Liver (tissue), 9 donors: Measurements from ENCODE around the gene CDC42EP1. TPM values are rescaled to one million over a fixed set of nuclear protein-coding genes. Genes with fewer than 3 reads are reported as not detected.

Source experiments
- DNase-seq: peaks from one replicate; pipeline ENCODE4 v3.0.0-alpha.2; 2017; ENCODE audit warnings: low spot score
- H3K27ac ChIP-seq, 2 donors: one replicate each; pipeline ENCODE4 v1.7.0; 2013; ENCODE audit warnings: inconsistent platforms in 2 of 2, low read length in 2 of 2, control low read depth in 1 of 2, low read depth in 1 of 2, mild to moderate bottlenecking in 1 of 2
- H3K27me3 ChIP-seq, 4 donors: one replicate each; pipeline versions ENCODE4 v1.6.1 to v1.7.0; 2013; ENCODE audit warnings: low read length in 3 of 4, inconsistent platforms in 1 of 4, mild to moderate bottlenecking in 1 of 4, moderate library complexity in 1 of 4; ENCODE audit not compliant: control insufficient read depth in 4 of 4, insufficient read depth in 4 of 4
- H3K36me3 ChIP-seq, 4 donors: one replicate each; pipeline versions ENCODE4 v1.6.1 to v1.7.0; 2013; ENCODE audit warnings: low read length in 3 of 4, mild to moderate bottlenecking in 3 of 4, low read depth in 1 of 4, moderate library complexity in 1 of 4; ENCODE audit not compliant: control insufficient read depth in 4 of 4, insufficient read depth in 3 of 4
- H3K4me1 ChIP-seq, 4 donors: one replicate each; pipeline versions ENCODE4 v1.6.1 to v1.7.0; 2013; ENCODE audit warnings: low read length in 3 of 4, mild to moderate bottlenecking in 3 of 4, moderate library complexity in 1 of 4; ENCODE audit not compliant: control insufficient read depth in 4 of 4, insufficient read depth in 4 of 4
- H3K4me3 ChIP-seq, 3 donors: one replicate each; pipeline versions ENCODE4 v1.6.1 to v1.7.0; 2013; ENCODE audit warnings: low read length in 3 of 3, control low read depth in 1 of 3, low read depth in 1 of 3, mild to moderate bottlenecking in 1 of 3
- H3K9ac ChIP-seq, 2 donors: one replicate each; pipeline ENCODE4 v1.7.0; 2013; ENCODE audit warnings: low read length in 2 of 2, mild to moderate bottlenecking in 2 of 2, moderate library complexity in 2 of 2, control low read depth in 1 of 2, low read depth in 1 of 2
- H3K9me3 ChIP-seq, 4 donors: one replicate each; pipeline versions ENCODE4 v1.6.1 to v1.7.0; 2013; ENCODE audit warnings: low read length in 3 of 4; ENCODE audit not compliant: control insufficient read depth in 4 of 4
- ATF3 ChIP-seq: IDR thresholded peaks from 2 replicates; pipeline ENCODE4 v1.6.1; 2016; ENCODE audit warnings: antibody characterized with exemption
- CTCF ChIP-seq: fragments of 150-350 bp; IDR thresholded peaks from 2 replicates; pipeline ENCODE4 v1.5.1; 2017; ENCODE audit warnings: improper control_type of control experiment, low read depth, low read length; ENCODE audit not compliant: missing input control
- EGR1 ChIP-seq, 2 donors: IDR thresholded peaks; 2 replicates each; pipeline ENCODE4 v1.6.1; 2016 to 2018; ENCODE audit warnings: antibody characterized with exemption in 2 of 2, low read depth in 2 of 2
- FOXA1 ChIP-seq: IDR thresholded peaks from 2 replicates; pipeline ENCODE4 v1.6.1; 2016; ENCODE audit warnings: antibody characterized with exemption
- FOXA2 ChIP-seq: IDR thresholded peaks from 2 replicates; pipeline ENCODE4 v1.6.1; 2016; ENCODE audit warnings: antibody characterized with exemption
- GABPA ChIP-seq, 2 donors: IDR thresholded peaks in 1 of 2; conservative IDR thresholded peaks in 1 of 2; 2 replicates each; pipeline ENCODE4 v1.6.1; 2016; ENCODE audit warnings: antibody characterized with exemption in 2 of 2, mild to moderate bottlenecking in 1 of 2, moderate library complexity in 1 of 2
- HNF4A ChIP-seq, 2 donors: conservative IDR thresholded peaks; 2 replicates each; pipeline ENCODE4 v1.6.1; 2016; ENCODE audit warnings: antibody characterized with exemption in 2 of 2, mild to moderate bottlenecking in 2 of 2
- HNF4G ChIP-seq: IDR thresholded peaks from 2 replicates; pipeline ENCODE4 v1.6.1; 2016; ENCODE audit warnings: antibody characterized with exemption
- JUND ChIP-seq, 2 donors: IDR thresholded peaks; 2 replicates each; pipeline ENCODE4 v1.6.1; 2016; ENCODE audit warnings: antibody characterized with exemption in 2 of 2
- NR2F2 ChIP-seq: IDR thresholded peaks from 2 replicates; pipeline ENCODE4 v1.6.1; 2016; ENCODE audit warnings: antibody characterized with exemption
- RAD21 ChIP-seq, 2 donors: IDR thresholded peaks; 2 replicates each; pipeline ENCODE4 v1.6.1; 2016; ENCODE audit warnings: antibody characterized with exemption in 2 of 2, mild to moderate bottlenecking in 2 of 2
- REST ChIP-seq: IDR thresholded peaks from 2 replicates; pipeline ENCODE4 v1.6.1; 2016; ENCODE audit warnings: antibody characterized with exemption, mild to moderate bottlenecking
- RXRA ChIP-seq, 2 donors: IDR thresholded peaks; 2 replicates each; pipeline ENCODE4 v1.6.1; 2017 to 2018; ENCODE audit warnings: antibody characterized with exemption in 2 of 2, mild to moderate bottlenecking in 1 of 2
- SP1 ChIP-seq: IDR thresholded peaks from 2 replicates; pipeline ENCODE4 v1.6.1; 2018; ENCODE audit warnings: antibody characterized with exemption, mild to moderate bottlenecking
- TAF1 ChIP-seq: conservative IDR thresholded peaks from 2 replicates; pipeline ENCODE4 v1.6.1; 2016; ENCODE audit warnings: antibody characterized with exemption, mild to moderate bottlenecking
- YY1 ChIP-seq: IDR thresholded peaks from 2 replicates; pipeline ENCODE4 v1.6.1; 2016; ENCODE audit warnings: antibody characterized with exemption, mild to moderate bottlenecking
- ZBTB33 ChIP-seq: IDR thresholded peaks from 2 replicates; pipeline ENCODE4 v1.6.1; 2016; ENCODE audit warnings: antibody characterized with exemption
- WGBS: extraction: QIAGEN DNeasy Blood & Tissue Kit; methylation state at CpG from one replicate; pipeline ENCODE4 v1.1.7; 2013; 5-methylcytosine and 5-hydroxymethylcytosine counted together
- polyA plus RNA-seq, 2 donors: library from polyadenylated mRNA; stranded (reverse) in 1 of 2; unstranded in 1 of 2; fragments of 200-250 nt in 1 of 2; fragments of >200 nt in 1 of 2; fragmentation: Nextera tagmentation in 1 of 2; extraction: Ambion mirVana in 1 of 2; gene quantifications; one replicate each; pipeline versions ENCODE4 v1.2.1 to v1.2.3, GENCODE V29; 2013 to 2015
- total RNA-seq, 2 donors: library from RNA; depleted of rRNA; stranded (reverse); fragments of >200 nt; gene quantifications; one replicate each; pipeline ENCODE4 v1.2.3, GENCODE V29; 2014
- TF ChIP-seq, protein P1 (sequence below): IDR thresholded peaks from 2 replicates; pipeline ENCODE4 v1.6.1; 2016; ENCODE audit warnings: antibody characterized with exemption
- donor health status: healthy.
- donor health status: healthy.
- donor health status: healthy.
- donor health status: healthy.
- donor health status: healthy.

The CDC42EP1 gene
- total and polyA plus RNA-seq, 4 donors = 10.2 to 66.6 (median 31.2) TPM

- H3K27ac ChIP-seq = peak overlapping the region; percentile 94 to 96
- no peaks in the 10 kb centered on the region for H3K36me3 ChIP-seq
- WGBS = 72% methylated on average over 6 of the region's 6 CpGs
- peak overlapping the region; percentile 63 to 75 for H3K9ac ChIP-seq
- no peaks in the 10 kb centered on the region for H3K27me3 ChIP-seq
- H3K9me3 ChIP-seq = no peaks in the 10 kb centered on the region
- DNase-seq = no peak
- peak overlapping the region in 2 of 3 donors; percentile 40 to 92 for H3K4me3 ChIP-seq
- no peak for TF ChIP-seq JUND (IDR thresholded peaks at IDR 0.05)
- TF ChIP-seq EGR1 (IDR thresholded peaks at IDR 0.05; ENCODE audit: low read depth in 2 of 2) = no peak
- TF ChIP-seq REST = no peak
- no peak for TF ChIP-seq GABPA (IDR thresholded peaks at IDR 0.05 in 1 of 2, conservative IDR thresholded peaks at IDR 0.05 in 1 of 2)
- TF ChIP-seq FOXA2 = no peak
- no peak for TF ChIP-seq FOXA1
- TF ChIP-seq, protein P1, sequence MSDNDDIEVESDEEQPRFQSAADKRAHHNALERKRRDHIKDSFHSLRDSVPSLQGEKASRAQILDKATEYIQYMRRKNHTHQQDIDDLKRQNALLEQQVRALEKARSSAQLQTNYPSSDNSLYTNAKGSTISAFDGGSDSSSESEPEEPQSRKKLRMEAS = no peak
- TF ChIP-seq HNF4G = no peak
- TF ChIP-seq CTCF = no peak
- TF ChIP-seq HNF4A (conservative IDR thresholded peaks at IDR 0.05) = no peak
- no peak for TF ChIP-seq YY1
- TF ChIP-seq TAF1 = no peak
- no peak for TF ChIP-seq ATF3
- no peak for TF ChIP-seq RAD21 (IDR thresholded peaks at IDR 0.05)
- TF ChIP-seq ZBTB33 = no peak
- no peak for TF ChIP-seq SP1
- no peak for TF ChIP-seq RXRA (IDR thresholded peaks at IDR 0.05)
- TF ChIP-seq NR2F2 = no peak
- peaks cover 32 to 58% (median 46%) of the 10 kb centered on the region in 4 donors for H3K4me1 ChIP-seq
Measured at GRCh38 chr22:37559521-37559900, 769 bp upstream of the CDC42EP1 start.
